ENCODE results near the gene CBY1. TPM values are rescaled to one million over a fixed set of nuclear protein-coding genes. Genes with fewer than 3 reads are reported as not detected.
A peak's percentile ranks its signal among the peaks of the same experiment; 100 is the strongest.

CBY1 gene
- total and polyA plus RNA-seq, 9 of the 15 experiments (the other 6 are each of a cell fraction or from before 2014, with no cell fraction given): 5.7 to 19.7 (median 10.8) TPM

DNA sequence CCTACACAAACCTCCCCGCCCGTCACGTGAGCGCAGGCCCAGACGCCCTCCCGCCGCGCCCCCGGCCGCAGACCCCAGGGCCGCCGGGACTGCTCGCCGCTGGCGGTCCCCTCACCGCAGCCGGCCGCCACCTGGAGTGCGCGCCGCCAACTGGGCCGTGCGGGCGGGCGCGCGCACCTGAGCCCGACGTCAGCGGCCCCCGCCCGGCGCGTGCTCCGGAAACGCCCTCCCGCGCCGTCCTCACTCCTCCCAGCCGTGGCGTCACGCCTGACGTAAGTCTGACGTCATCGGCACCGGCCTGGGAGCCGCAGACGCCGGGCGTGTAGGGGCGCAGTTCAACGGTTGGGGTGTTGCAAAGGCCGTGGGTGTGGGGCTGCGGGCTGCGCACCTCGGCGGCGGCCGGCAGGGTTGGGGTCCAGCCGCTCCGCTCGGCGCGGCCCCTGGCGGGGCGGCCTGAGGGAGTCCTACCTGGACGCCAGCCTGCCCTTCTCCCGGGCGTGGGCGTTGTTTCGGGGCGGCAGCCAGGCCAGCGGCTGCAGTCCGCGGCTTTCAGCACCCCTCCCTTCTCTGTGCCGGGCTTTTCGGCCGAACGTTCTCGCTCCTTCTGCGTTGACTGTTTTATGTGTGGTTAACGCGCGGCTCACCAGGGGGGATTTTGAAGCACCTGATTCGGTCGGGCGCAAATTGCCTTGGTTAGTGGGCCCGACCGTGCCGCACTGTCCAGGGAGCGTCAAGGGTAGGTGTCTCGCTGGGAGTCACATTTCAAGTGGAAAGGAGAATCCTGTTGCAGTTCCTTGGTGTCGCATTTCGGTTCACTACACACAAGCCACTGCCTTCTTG is 44.6 kb downstream of the CBY1 start, which contains the start of gene JOSD1 (continued):
- TF ChIP-seq, protein P1, sequence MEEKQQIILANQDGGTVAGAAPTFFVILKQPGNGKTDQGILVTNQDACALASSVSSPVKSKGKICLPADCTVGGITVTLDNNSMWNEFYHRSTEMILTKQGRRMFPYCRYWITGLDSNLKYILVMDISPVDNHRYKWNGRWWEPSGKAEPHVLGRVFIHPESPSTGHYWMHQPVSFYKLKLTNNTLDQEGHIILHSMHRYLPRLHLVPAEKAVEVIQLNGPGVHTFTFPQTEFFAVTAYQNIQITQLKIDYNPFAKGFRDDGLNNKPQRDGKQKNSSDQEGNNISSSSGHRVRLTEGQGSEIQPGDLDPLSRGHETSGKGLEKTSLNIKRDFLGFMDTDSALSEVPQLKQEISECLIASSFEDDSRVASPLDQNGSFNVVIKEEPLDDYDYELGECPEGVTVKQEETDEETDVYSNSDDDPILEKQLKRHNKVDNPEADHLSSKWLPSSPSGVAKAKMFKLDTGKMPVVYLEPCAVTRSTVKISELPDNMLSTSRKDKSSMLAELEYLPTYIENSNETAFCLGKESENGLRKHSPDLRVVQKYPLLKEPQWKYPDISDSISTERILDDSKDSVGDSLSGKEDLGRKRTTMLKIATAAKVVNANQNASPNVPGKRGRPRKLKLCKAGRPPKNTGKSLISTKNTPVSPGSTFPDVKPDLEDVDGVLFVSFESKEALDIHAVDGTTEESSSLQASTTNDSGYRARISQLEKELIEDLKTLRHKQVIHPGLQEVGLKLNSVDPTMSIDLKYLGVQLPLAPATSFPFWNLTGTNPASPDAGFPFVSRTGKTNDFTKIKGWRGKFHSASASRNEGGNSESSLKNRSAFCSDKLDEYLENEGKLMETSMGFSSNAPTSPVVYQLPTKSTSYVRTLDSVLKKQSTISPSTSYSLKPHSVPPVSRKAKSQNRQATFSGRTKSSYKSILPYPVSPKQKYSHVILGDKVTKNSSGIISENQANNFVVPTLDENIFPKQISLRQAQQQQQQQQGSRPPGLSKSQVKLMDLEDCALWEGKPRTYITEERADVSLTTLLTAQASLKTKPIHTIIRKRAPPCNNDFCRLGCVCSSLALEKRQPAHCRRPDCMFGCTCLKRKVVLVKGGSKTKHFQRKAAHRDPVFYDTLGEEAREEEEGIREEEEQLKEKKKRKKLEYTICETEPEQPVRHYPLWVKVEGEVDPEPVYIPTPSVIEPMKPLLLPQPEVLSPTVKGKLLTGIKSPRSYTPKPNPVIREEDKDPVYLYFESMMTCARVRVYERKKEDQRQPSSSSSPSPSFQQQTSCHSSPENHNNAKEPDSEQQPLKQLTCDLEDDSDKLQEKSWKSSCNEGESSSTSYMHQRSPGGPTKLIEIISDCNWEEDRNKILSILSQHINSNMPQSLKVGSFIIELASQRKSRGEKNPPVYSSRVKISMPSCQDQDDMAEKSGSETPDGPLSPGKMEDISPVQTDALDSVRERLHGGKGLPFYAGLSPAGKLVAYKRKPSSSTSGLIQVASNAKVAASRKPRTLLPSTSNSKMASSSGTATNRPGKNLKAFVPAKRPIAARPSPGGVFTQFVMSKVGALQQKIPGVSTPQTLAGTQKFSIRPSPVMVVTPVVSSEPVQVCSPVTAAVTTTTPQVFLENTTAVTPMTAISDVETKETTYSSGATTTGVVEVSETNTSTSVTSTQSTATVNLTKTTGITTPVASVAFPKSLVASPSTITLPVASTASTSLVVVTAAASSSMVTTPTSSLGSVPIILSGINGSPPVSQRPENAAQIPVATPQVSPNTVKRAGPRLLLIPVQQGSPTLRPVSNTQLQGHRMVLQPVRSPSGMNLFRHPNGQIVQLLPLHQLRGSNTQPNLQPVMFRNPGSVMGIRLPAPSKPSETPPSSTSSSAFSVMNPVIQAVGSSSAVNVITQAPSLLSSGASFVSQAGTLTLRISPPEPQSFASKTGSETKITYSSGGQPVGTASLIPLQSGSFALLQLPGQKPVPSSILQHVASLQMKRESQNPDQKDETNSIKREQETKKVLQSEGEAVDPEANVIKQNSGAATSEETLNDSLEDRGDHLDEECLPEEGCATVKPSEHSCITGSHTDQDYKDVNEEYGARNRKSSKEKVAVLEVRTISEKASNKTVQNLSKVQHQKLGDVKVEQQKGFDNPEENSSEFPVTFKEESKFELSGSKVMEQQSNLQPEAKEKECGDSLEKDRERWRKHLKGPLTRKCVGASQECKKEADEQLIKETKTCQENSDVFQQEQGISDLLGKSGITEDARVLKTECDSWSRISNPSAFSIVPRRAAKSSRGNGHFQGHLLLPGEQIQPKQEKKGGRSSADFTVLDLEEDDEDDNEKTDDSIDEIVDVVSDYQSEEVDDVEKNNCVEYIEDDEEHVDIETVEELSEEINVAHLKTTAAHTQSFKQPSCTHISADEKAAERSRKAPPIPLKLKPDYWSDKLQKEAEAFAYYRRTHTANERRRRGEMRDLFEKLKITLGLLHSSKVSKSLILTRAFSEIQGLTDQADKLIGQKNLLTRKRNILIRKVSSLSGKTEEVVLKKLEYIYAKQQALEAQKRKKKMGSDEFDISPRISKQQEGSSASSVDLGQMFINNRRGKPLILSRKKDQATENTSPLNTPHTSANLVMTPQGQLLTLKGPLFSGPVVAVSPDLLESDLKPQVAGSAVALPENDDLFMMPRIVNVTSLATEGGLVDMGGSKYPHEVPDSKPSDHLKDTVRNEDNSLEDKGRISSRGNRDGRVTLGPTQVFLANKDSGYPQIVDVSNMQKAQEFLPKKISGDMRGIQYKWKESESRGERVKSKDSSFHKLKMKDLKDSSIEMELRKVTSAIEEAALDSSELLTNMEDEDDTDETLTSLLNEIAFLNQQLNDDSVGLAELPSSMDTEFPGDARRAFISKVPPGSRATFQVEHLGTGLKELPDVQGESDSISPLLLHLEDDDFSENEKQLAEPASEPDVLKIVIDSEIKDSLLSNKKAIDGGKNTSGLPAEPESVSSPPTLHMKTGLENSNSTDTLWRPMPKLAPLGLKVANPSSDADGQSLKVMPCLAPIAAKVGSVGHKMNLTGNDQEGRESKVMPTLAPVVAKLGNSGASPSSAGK (IDR thresholded peaks at IDR 0.05): peak; percentile 63
- TF ChIP-seq FOSL1 (tag; conservative IDR thresholded peaks at IDR 0.05) (peak; percentile 75), MCM7 (IDR thresholded peaks at IDR 0.05) (no peak), COPS2 (conservative IDR thresholded peaks at IDR 0.05) (no peak), ZNF143 (CRISPR knock-in tag; IDR thresholded peaks at IDR 0.05) (no peak), NR2C1 (IDR thresholded peaks at IDR 0.05) (no peak), NR2C1 (tag; IDR thresholded peaks at IDR 0.05) (no peak), NFXL1 (CRISPR knock-in tag; IDR thresholded peaks at IDR 0.05) (no peak)
- TF ChIP-seq, protein P2, sequence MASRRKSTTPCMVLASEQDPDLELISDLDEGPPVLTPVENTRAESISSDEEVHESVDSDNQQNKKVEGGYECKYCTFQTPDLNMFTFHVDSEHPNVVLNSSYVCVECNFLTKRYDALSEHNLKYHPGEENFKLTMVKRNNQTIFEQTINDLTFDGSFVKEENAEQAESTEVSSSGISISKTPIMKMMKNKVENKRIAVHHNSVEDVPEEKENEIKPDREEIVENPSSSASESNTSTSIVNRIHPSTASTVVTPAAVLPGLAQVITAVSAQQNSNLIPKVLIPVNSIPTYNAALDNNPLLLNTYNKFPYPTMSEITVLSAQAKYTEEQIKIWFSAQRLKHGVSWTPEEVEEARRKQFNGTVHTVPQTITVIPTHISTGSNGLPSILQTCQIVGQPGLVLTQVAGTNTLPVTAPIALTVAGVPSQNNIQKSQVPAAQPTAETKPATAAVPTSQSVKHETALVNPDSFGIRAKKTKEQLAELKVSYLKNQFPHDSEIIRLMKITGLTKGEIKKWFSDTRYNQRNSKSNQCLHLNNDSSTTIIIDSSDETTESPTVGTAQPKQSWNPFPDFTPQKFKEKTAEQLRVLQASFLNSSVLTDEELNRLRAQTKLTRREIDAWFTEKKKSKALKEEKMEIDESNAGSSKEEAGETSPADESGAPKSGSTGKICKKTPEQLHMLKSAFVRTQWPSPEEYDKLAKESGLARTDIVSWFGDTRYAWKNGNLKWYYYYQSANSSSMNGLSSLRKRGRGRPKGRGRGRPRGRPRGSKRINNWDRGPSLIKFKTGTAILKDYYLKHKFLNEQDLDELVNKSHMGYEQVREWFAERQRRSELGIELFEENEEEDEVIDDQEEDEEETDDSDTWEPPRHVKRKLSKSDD (conservative IDR thresholded peaks at IDR 0.05; ENCODE audit: low read length): no peak
